Activated naive CD8-positive, alpha-beta T cell treated with anti-CD3 and anti-CD28 coated beads, Interleukin-2, amount 50 U/mL, for 16 hours (primary cell): ENCODE measurements around the gene SPACA6.
"Not testable (repeated sequence)": the region's sequence is repeated elsewhere in the genome, so short reads cannot be mapped to it uniquely, and the experiment has no call there.

Experiments used
- DNase-seq: peaks from one replicate; pipeline ENCODE4 v3.0.0-alpha.2; 2020; ENCODE audit warnings: low read depth, low spot score

SPACA6 gene

DNA sequence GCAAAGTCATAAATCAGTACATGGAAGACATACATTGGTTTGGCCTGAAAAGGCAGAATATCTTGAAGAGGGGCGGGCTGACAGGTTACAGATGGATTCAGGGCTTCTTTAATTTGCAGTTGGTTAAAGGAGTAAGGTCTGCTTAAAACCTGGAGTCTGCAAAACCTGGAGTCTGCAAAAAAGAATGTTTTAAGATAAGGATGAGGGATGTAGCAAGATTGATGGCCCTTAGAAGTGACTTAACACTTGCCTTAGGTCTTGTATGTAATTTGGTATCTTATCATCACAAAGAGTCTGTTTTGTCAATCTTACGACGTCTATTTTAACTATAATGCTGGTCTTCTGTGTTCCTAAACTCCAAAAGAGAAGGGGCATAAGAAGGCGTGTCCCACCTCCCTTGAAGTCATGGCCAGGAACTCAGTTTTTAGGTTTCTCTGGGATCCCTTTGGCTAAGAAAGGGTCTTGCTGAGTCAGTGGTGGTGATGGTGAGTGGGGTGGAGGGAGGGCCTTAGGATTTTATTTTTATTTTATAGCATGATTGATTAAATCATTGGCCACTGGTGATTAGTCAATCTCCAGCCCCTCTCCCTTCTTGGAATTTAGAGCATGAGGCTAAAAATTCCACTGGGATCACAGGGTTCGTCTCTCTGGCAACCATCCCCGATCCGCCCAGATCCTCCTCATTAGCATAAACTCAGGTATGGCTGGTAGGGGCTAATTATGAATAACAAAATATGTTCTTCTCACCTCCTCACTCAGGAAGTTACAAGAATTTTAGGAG lies 40.8 kb downstream of the SPACA6 start:
- no peak for DNase-seq

DNA sequence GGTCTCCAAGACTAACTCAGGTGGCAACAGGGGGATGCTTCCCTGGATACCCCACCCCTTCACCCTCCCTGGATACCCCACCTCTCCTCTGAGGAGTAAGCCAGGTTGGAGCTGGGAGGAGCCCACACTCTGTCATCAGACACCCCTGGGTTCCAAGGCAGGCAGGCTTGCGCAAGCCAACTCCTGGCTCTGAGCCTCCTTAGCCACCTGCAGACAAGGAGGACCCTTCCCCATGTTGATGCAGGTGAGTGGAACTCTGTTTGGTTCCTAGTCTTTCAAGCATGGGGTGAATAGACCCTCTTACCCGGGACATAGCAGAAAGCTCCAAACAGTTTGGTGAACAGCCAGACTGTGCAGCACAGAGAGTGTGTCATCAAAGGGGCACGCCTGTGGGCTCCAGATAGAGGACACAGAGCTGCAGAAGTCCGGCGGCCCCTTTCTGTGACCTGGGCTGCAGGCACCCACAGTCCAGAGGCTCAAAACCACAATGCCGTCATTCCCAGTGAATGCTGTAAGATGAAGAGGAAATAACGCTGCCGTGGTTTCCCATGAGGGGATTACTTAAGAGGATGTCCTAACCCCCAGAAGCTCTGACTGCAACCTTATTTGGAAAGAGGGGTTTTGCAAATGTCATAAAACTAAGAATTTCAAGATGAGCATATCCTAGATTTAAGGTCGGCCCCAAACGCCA lies 42.8 kb downstream of the SPACA6 start:
- DNase-seq, result no peak

DNA sequence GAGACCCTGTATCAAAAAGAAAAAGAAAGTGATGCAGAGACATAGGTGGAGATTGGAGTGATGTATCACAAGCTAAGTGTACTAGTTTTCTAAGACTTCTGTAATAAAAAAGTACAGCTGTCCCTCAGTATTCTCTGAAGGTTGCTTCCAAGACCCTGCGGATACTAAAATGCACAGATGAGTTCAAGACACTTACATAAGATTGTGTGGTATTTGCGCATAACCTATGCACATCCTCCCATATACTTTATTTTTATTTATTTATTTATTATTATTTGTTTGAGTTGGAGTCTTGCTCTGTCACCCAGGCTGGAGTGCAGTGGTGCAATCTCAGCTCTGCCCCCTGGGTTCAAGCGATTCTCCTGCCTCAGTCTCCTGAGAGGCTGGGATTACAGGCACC lies 44.3 kb downstream of the SPACA6 start:
- no peak for DNase-seq

DNA sequence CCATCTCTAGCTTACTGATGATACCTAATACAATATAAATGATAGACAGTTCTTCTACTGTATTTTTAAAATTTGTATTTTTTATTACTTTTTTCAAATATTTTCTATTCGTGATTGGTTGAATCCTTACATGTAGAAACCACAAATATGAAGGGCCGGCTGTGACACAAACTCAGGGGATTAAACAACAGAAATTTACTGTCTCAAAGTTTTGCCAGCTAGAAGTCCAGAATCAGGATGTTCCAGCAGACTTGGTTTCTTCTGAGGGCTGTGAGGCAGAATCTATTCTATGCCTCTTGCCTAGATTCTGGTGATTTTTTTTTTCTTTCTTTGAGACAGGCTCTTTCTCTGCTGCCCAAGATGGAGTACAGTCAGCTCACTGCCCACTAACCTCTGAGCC lies 44.8 kb downstream of the SPACA6 start:
- DNase-seq, result no peak

DNA sequence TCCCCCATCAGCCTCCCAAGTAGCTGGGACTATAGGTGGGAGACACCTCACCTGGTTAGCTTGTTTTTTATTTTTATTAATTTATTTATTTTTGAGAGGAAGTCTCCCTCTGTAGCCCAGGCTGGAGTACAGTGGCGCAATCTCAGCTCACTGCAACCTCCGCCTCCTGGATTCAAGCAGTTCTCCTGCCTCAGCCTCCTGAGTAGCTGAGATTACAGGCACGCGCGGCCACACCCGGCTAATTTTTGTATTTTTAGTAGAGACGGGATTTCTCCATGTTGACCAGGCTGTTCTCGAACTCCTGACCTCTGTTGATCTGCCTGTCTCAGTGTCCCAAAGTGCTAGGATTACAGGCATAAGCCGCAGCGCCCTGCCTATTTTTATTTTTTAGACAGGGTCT lies 45.4 kb downstream of the SPACA6 start:
- DNase-seq, result not testable (repeated sequence)

DNA sequence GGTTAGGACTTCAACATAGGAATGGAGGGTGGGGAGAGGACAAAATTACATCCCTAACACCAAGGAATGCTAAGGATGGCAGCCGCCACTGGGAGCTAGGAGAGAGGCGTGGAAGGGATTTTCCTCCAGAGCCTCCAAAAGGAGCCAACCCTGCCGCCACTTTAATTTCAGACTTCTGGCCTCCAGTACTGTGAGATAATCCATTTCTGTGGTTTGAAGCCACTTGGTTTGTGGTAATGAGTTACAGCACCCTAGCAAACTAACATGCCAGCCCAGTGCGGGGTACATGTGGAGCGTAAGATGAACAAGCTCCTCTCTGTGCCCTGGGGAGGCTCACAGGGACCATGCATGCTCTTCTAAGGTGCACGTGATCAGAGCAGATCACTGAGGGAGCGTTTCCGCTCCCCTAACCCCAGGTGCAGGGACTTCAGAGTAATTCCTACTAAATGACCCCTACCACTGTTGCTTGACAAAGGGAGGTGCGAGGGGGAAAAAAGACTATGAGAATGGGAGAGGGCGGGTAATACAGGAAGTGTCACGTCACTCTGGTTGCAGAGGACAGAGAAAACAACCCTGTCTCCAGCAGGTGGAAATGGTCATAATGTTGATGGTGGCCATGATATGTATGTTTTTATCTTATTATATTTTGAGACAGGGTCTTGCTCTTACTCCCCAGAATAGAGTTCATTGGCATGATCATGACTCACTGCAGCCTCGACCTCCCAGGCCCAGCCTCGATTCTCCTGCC lies 46.5 kb downstream of the SPACA6 start:
- no peak for DNase-seq

DNA sequence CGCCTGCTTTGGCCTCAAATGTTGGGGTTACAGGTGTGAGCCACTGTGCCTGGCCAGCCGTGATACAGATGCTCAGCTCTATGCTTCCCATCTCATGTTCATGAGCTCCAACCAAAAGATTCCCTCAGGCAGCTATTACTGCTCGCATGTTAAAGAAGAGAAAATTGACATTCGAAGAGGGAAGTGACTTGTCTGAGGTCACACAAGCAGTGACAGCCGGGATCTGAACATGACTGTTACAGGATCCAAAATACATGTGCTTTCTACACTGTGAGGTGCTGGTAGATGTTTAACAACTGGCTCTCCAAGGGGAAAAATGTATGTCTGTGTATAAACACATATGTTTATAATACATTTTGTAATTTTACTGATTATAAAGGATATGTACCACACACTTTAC lies 47.2 kb downstream of the SPACA6 start:
- DNase-seq, result no peak

DNA sequence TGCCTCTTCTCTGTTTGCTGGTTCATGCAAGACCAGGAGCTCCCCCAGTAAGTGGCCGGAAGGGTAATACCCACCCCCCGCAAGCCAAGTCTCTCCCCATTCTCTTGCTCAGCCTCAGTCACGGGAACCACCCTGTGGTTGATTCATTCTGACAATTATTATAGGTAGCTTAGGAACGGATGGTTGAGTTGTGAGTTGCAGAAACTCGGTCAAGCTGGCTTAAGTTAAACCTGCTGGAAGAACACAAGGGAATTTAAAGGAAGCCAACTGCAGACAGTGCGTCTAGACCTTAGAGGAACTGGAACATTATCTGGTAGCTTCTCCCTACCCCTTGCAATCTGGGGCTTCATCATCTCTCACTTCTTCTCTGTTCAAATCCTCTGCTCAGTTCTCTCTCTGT lies 49.7 kb downstream of the SPACA6 start:
- DNase-seq, result no peak

DNA sequence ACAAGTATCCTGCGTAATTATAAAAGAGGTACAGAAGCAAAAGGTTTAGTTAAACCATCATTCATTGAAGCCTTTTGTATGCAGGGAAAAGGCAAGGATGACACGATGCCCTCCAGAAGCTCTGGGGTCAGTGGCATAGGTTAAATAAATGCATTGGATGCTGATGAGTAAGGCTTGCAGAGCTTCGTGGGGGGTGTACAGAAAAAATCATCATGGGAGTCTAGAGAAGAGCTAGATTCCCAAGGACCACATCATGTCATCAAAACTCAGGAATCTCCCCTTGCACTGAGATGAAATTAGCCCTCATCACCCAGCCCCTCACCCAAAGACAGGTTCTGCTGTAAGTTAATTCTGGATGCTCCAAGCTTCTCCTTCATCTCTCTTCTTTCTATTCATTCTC lies 50.3 kb downstream of the SPACA6 start:
- DNase-seq, result no peak

DNA sequence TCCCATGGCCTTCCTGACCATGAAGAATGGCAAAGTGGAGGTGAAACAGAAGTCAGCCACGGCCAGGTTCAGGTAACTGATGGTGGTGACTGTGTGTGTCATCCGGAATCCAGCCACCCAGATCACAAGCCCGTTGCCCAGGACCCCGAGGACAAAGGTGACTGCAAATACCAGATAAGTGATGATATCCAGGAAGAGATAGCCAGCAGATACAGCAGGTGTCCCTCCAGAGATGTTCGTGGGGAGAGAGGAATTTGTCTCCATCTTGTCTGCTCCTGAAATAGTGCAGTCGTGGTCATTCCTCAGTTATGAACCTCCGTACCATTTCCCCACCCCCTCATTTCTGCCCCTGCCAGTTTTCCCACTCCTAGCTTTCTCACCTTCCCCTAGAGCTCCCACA lies 53.6 kb downstream of the SPACA6 start:
- DNase-seq, result no peak

DNA sequence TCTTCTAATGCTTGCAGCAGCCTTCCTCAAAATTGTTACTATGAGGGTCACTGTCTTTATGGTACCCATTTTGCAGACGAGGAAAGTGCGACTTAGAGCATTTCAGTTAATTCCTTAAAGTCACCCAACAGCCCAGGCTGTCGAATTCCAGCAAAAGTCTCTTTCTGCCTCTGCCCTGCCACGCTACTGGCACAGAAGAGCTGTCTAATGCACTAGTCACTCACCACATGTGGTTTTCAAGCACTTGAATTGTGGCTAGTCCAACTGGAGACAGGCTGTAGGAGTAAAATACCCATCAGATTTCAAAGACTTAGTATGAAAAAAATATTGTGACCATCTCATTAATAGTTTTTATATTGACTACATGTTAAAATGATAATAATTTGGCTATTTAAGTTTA lies 56.8 kb downstream of the SPACA6 start:
- DNase-seq, result no peak

DNA sequence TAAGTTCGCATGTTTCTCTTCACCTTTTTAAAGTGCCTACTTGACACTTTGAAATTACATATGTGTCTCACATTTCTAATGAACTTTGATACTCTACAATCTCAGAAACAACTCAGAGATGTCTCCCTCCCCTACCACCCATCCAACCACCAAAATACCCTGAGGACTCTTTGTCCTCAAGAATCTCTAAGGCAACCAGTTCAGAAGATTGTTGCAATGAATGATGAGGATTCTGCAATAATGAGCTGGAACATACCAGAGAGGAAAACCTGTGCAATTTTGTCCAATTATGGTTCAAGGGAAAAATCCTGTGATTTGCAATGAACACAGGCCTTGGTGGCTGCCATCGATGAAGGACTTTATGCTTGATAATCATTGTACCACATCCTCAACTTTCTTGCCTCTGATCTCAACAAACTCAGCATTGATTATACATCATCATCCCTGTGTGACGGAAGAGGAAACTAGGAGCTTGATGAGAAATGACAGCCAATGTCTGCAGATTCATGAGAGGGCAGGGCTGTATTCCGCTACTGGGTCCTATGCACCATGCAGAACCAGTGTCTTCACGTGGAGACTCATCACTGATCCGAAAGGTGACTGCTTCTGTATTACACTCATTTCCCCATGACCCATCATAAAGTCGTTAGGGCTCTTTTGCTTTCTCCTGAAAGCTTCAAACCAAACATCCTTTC lies 57.4 kb downstream of the SPACA6 start:
- no peak for DNase-seq

DNA sequence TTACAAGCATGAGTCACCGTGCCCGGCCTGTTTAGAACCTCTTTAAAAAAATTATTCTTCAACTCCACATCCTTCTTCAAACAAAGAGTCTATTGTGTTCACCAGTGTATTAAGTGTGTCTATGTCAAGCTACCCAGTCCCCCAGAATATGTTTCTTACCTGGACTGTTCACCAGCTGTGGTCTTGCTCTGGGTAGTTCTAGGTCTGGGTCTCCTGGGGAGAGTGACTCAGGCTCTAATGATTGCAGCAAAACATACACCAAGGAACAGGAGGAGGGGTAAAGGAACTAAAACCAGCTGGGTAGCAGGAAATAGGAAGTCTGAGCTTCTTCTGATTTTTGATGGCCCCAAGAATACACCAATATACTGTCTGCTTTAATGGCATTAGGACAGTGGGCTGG lies 58.5 kb downstream of the SPACA6 start, which contains the start of gene FPR1:
TSS of gene FPR1 (minus strand) at position 224 of the 400 bp plus-strand sequence. CDS start 4,884 bp downstream, outside the sequence.
- DNase-seq, result no peak

DNA sequence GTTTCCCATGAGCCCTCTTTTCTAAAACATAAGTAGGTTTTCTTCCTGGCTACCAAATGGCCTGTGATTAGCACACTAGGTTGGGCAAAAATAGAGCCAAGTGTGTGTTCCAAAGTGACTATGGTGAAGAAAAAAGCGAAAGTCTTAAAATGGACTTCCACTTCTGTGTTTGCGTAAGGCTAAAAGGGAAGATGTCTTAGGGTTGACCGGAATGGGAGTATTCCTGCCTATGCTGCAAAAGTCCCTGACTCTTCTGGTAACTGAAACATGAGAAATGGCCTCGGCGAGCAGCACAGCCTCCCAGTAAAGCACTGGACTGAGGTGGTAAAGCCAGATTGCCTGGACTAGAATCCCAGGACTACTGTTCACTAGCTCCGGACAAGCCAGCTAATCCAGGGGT lies 61.0 kb downstream of the SPACA6 start:
- no peak for DNase-seq

DNA sequence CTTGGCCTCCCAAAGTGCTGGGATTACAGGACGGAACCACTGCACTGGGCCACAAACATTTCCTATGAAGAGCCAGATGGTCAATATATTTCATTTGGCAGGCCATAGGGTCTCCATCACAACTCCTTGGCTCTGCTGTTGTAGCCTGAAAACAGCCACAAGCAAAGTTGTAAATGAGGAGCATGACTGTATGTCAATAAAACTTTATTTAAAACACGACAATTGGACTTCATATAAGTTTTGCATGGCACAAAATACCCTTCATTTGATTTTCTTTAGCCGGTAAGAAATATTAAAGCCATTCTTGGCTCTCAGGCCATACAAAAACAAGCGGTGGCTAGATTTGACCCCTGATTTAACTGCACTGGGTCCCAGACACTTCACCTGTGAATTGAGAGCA lies 61.6 kb downstream of the SPACA6 start:
- DNase-seq, result no peak
